SK-N-SH (cell line): ENCODE measurements around the gene TBC1D2. TPM values are rescaled to one million over a fixed set of nuclear protein-coding genes. Genes with fewer than 3 reads are reported as not detected.

ENCODE experiments used
- CTCF ChIA-PET: fragments of 300-600, 350-600 bp; formaldehyde crosslinking; extraction: SDS; loops from one replicate; lab custom pipeline; 2021; lab: Yijun Ruan, JAX
- POLR2A ChIA-PET: fragments of 350-600 bp; sonication (Branson Sonifier 250); formaldehyde crosslinking; extraction: SDS; loops from one replicate; lab custom pipeline; 2020; ENCODE audit warnings: antibody characterized with exemption, inconsistent platforms; lab: Yijun Ruan, JAX
- DNase-seq: peaks from one replicate; pipeline ENCODE4 v3.0.0; 2012
- H2AFZ ChIP-seq: fragments of 200-600 bp; sonication (generic); 2 replicates; pipeline ENCODE4 v1.8.1; 2016; ENCODE audit warnings: antibody characterized with exemption, mild to moderate bottlenecking, low read depth
- H3F3A ChIP-seq: fragments of 200-600 bp; sonication (generic); replicated peaks from 2 replicates; pipeline ENCODE3; 2016; ENCODE audit warnings: antibody characterized with exemption, mild to moderate bottlenecking; ENCODE audit not compliant: insufficient read depth
- H3K27ac ChIP-seq, 2 experiments: fragments of 200-500 bp in 1 of 2; fragments of 200-600 bp in 1 of 2; sonication (Bioruptor generic) in 1 of 2; sonication (generic), shearing (Covaris generic) in 1 of 2; 2 replicates each; pipeline versions ENCODE4 v1.5.1 to v1.6.1; 2014 to 2016; ENCODE audit warnings: low read depth in 2 of 2, inconsistent platforms in 1 of 2, low read length in 1 of 2, mild to moderate bottlenecking in 1 of 2, mixed read lengths in 1 of 2
- H3K27me3 ChIP-seq: fragments of 200-600 bp; sonication (generic), shearing (Covaris generic); 2 replicates; pipeline ENCODE4 v1.6.1; 2016; ENCODE audit warnings: mixed run types; ENCODE audit not compliant: insufficient read depth
- H3K36me3 ChIP-seq, 2 experiments: fragments of 200-500 bp in 1 of 2; fragments of 200-600 bp in 1 of 2; sonication (Bioruptor generic) in 1 of 2; sonication (generic) in 1 of 2; replicated peaks in 1 of 2; 2 replicates each; pipeline versions ENCODE3 to v1.5.1; 2014 to 2016; ENCODE audit warnings: low read length in 1 of 2, mild to moderate bottlenecking in 1 of 2; ENCODE audit not compliant: insufficient read depth in 2 of 2, control insufficient read depth in 1 of 2
- H3K4me1 ChIP-seq, 2 experiments: fragments of 200-500 bp in 1 of 2; fragments of 200-600 bp in 1 of 2; sonication (Bioruptor generic) in 1 of 2; sonication (generic), shearing (Covaris generic) in 1 of 2; 2 replicates each; pipeline versions ENCODE4 v1.5.1 to v1.6.1; 2014 to 2016; ENCODE audit warnings: low read depth in 1 of 2, low read length in 1 of 2, mixed run types in 1 of 2; ENCODE audit not compliant: insufficient read depth in 2 of 2, control insufficient read depth in 1 of 2
- H3K4me2 ChIP-seq: fragments of 200-600 bp; sonication (generic), shearing (Covaris generic); 2 replicates; pipeline ENCODE4 v1.6.1; 2017; ENCODE audit warnings: mixed run types
- H3K4me3 ChIP-seq, 2 experiments: fragments of 200-500 bp in 1 of 2; fragments of 200-600 bp in 1 of 2; sonication (Bioruptor generic) in 1 of 2; sonication (generic), shearing (Covaris generic) in 1 of 2; 2 replicates each; pipeline versions ENCODE4 v1.5.1 to v1.8.1; 2014 to 2016; ENCODE audit warnings: low read depth in 2 of 2, inconsistent platforms in 1 of 2, low read length in 1 of 2, mild to moderate bottlenecking in 1 of 2, mixed read lengths in 1 of 2, moderate library complexity in 1 of 2
- H3K79me2 ChIP-seq: fragments of 200-600 bp; sonication (generic); 2 replicates; pipeline ENCODE4 v1.8.1; 2017; ENCODE audit warnings: mild to moderate bottlenecking; ENCODE audit not compliant: insufficient read depth
- H3K9ac ChIP-seq: fragments of 200-600 bp; sonication (generic); 2 replicates; pipeline ENCODE4 v1.6.1; 2017; ENCODE audit warnings: mixed run types
- H3K9me2 ChIP-seq: fragments of 200-600 bp; sonication (generic); 2 replicates; pipeline ENCODE4 v1.6.1; 2017; ENCODE audit warnings: mixed run types
- H3K9me3 ChIP-seq: fragments of 200-600 bp; sonication (generic); 2 replicates; pipeline ENCODE4 v1.6.1; 2017; ENCODE audit warnings: mixed run types, mild to moderate bottlenecking, moderate library complexity
- H4K20me1 ChIP-seq: fragments of 200-600 bp; sonication (generic); 2 replicates; pipeline ENCODE4 v1.6.1; 2017; ENCODE audit warnings: mild to moderate bottlenecking, mixed run types; ENCODE audit not compliant: insufficient read depth
- CHD2 ChIP-seq: fragments of 150-350 bp; IDR thresholded peaks from 2 replicates; pipeline ENCODE4 v1.6.1; 2018; ENCODE audit warnings: low read length; ENCODE audit not compliant: partially characterized antibody
- ELF1 ChIP-seq: IDR thresholded peaks from 2 replicates; pipeline ENCODE4 v1.4.0; 2012
- FOSL2 ChIP-seq: IDR thresholded peaks from 2 replicates; pipeline ENCODE4 v1.4.0; 2012; ENCODE audit warnings: low read depth, mild to moderate bottlenecking, moderate library complexity, borderline replicate concordance
- FOXJ3 ChIP-seq: sonication (generic); formaldehyde crosslinking; IDR thresholded peaks from 2 replicates; pipeline ENCODE4 v1.5.1; 2020; ENCODE audit warnings: mild to moderate bottlenecking, missing genetic modification reagents
- FOXM1 ChIP-seq: IDR thresholded peaks from 2 replicates; pipeline ENCODE4 v1.4.0; 2012; ENCODE audit warnings: low read depth, mild to moderate bottlenecking
- GABPA ChIP-seq: IDR thresholded peaks from 2 replicates; pipeline ENCODE4 v1.4.0; 2012; ENCODE audit warnings: low read depth, mild to moderate bottlenecking
- NRF1 ChIP-seq: IDR thresholded peaks from 2 replicates; pipeline ENCODE4 v1.6.1; 2012; ENCODE audit warnings: low read depth, mild to moderate bottlenecking, low read length
- YY1 ChIP-seq: IDR thresholded peaks from 2 replicates; pipeline ENCODE4 v1.4.0; 2012; ENCODE audit warnings: low read depth, mild to moderate bottlenecking
- WGBS: methylation state at CpG from one replicate; pipeline ENCODE4 v1.1.6; 2017; ENCODE audit warnings: low lambda C conversion rate; 5-methylcytosine and 5-hydroxymethylcytosine counted together
- polyA plus RNA-seq, 3 experiments: library from polyadenylated mRNA; depleted of rRNA; stranded (reverse); fragments of >200 nt; gene quantifications; 2 replicates each; pipeline ENCODE4 v1.2.3, GENCODE V29; 2012
- TF ChIP-seq, protein P1 (sequence below): fragments of 200-600 bp; sonication (generic); IDR thresholded peaks from 2 replicates; pipeline ENCODE4 v1.6.1; 2017; ENCODE audit warnings: antibody characterized with exemption, mild to moderate bottlenecking, moderate library complexity
- TF ChIP-seq, protein P2 (sequence below): IDR thresholded peaks from 2 replicates; pipeline ENCODE4 v1.6.1; 2012; ENCODE audit warnings: mild to moderate bottlenecking, low read depth, low read length, moderate library complexity
- TF ChIP-seq, protein P3 (sequence below): IDR thresholded peaks from 2 replicates; pipeline ENCODE4 v1.4.0; 2012; ENCODE audit warnings: low read depth, borderline replicate concordance
- TF ChIP-seq, protein P4 (sequence below): IDR thresholded peaks from 2 replicates; pipeline ENCODE4; 2012
- TF ChIP-seq, protein P5 (sequence below): IDR thresholded peaks from 2 replicates; pipeline ENCODE4 v1.4.0; 2012; ENCODE audit warnings: low read depth, borderline replicate concordance

TBC1D2 gene
- polyA plus RNA-seq, 1 of the 3 experiments (the other 2 are of a cell fraction) = 5.6 TPM

DNA sequence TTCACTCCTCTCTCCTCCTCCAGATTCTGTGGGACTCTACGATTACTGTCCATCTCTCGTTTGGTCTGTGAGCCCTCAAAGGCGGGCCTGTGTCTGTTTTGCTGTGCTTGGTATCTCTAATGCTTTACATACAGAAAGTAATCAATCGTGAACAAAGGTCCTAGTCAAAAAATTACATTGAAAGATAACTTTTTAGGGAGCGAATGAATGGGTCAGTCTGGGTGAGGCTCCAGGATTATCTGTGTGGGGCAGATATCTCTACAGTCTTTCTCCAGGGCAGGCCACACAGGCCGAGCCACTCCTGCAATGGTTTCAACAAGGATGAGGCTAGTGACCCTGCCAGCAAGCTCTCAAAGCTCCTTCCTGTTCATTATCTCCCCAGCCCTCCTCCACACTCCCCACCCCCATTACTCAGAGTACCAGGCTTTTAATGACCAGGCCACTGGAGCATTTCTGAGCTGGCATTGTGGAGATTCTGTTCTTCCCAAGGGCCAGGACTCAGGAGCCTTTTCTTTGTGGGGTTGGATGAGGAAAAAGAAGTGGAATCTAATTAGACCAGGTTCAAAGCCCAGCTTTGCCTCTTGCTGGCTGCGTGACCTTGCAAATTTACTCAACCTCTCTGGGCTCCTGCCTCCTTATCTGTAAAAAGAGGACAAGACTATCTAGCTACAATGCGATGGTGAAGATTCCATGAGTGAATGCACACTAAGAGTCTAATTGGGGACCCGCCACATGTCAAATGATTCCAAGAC lies 73.2 kb downstream of the TBC1D2 start:
- H2AFZ ChIP-seq = no peak overlapping the region
- 92% methylated on average over 9 of the region's 9 CpGs for WGBS
- CTCF ChIA-PET = interaction anchor here (1.0 to 1.2 kb wide), 2 partner anchors 9 to 108 kb away, joined by 3 read pairs; no protein-coding TSS in a partner anchor

DNA sequence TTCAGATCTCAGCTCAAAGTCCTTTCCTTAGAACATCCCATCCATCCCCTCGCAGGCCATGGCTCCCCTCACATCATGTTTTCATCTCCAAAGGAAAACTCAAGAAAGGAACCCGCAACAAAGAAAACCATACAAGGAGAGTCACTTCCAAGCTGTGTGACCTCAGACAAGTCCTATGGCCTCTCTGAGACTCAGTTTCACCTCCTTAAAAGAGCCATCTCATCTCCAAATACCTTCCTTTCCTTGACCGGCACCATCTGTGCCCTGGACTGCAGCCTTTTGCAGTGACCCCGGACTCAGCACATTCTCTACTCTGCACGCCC lies 73.7 kb downstream of the TBC1D2 start:
- Histone ChIP-seq H3K79me2 (no peaks in the 10 kb centered on the region), H3K27ac (no peak overlapping the region), H3F3A (no peaks in the 10 kb centered on the region), H3K9me3 (no peaks in the 10 kb centered on the region), H3K36me3 (no peaks in the 10 kb centered on the region), H2AFZ (no peak overlapping the region), H3K4me2 (no peak overlapping the region), H3K4me3 (no peak overlapping the region), H3K9me2 (no peaks in the 10 kb centered on the region), H3K4me1 (peaks cover 0 to 4% of the 10 kb centered on the region in 2 experiments; a peak in 1 of 4 replicates), H3K27me3 (no peaks in the 10 kb centered on the region), H3K9ac (no peak overlapping the region), H4K20me1 (no peaks in the 10 kb centered on the region)
- TF ChIP-seq NRF1 = no peak
- TF ChIP-seq, protein P1, sequence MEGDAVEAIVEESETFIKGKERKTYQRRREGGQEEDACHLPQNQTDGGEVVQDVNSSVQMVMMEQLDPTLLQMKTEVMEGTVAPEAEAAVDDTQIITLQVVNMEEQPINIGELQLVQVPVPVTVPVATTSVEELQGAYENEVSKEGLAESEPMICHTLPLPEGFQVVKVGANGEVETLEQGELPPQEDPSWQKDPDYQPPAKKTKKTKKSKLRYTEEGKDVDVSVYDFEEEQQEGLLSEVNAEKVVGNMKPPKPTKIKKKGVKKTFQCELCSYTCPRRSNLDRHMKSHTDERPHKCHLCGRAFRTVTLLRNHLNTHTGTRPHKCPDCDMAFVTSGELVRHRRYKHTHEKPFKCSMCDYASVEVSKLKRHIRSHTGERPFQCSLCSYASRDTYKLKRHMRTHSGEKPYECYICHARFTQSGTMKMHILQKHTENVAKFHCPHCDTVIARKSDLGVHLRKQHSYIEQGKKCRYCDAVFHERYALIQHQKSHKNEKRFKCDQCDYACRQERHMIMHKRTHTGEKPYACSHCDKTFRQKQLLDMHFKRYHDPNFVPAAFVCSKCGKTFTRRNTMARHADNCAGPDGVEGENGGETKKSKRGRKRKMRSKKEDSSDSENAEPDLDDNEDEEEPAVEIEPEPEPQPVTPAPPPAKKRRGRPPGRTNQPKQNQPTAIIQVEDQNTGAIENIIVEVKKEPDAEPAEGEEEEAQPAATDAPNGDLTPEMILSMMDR = no peak
- TF ChIP-seq, protein P2, sequence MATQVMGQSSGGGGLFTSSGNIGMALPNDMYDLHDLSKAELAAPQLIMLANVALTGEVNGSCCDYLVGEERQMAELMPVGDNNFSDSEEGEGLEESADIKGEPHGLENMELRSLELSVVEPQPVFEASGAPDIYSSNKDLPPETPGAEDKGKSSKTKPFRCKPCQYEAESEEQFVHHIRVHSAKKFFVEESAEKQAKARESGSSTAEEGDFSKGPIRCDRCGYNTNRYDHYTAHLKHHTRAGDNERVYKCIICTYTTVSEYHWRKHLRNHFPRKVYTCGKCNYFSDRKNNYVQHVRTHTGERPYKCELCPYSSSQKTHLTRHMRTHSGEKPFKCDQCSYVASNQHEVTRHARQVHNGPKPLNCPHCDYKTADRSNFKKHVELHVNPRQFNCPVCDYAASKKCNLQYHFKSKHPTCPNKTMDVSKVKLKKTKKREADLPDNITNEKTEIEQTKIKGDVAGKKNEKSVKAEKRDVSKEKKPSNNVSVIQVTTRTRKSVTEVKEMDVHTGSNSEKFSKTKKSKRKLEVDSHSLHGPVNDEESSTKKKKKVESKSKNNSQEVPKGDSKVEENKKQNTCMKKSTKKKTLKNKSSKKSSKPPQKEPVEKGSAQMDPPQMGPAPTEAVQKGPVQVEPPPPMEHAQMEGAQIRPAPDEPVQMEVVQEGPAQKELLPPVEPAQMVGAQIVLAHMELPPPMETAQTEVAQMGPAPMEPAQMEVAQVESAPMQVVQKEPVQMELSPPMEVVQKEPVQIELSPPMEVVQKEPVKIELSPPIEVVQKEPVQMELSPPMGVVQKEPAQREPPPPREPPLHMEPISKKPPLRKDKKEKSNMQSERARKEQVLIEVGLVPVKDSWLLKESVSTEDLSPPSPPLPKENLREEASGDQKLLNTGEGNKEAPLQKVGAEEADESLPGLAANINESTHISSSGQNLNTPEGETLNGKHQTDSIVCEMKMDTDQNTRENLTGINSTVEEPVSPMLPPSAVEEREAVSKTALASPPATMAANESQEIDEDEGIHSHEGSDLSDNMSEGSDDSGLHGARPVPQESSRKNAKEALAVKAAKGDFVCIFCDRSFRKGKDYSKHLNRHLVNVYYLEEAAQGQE = no peak
- TF ChIP-seq FOXM1 = no peak
- CTCF ChIA-PET = interaction anchor here (1.2 kb wide), 1 partner anchor 108 kb away, joined by 3 read pairs; no protein-coding TSS in a partner anchor
- no peak for DNase-seq
- POLR2A ChIA-PET = no interaction called here
- 95% methylated on average over 5 of the region's 5 CpGs for WGBS

More for the DNA sequence above, 73.2 kb downstream of the TBC1D2 start:
- Histone ChIP-seq H3K9me3 (no peaks in the 10 kb centered on the region), H3K36me3 (no peaks in the 10 kb centered on the region), H3K4me1 (peaks cover 0 to 4% of the 10 kb centered on the region in 2 experiments; a peak in 1 of 4 replicates), H3K9me2 (no peaks in the 10 kb centered on the region), H3K27ac (no peak overlapping the region), H3K4me2 (no peak overlapping the region), H3K79me2 (no peaks in the 10 kb centered on the region), H3K27me3 (no peaks in the 10 kb centered on the region), H3F3A (no peaks in the 10 kb centered on the region), H4K20me1 (no peaks in the 10 kb centered on the region), H3K4me3 (no peak overlapping the region), H3K9ac (no peak overlapping the region)
- no peak for TF ChIP-seq FOXJ3 (CRISPR knock-in tag)
- TF ChIP-seq, protein P3, sequence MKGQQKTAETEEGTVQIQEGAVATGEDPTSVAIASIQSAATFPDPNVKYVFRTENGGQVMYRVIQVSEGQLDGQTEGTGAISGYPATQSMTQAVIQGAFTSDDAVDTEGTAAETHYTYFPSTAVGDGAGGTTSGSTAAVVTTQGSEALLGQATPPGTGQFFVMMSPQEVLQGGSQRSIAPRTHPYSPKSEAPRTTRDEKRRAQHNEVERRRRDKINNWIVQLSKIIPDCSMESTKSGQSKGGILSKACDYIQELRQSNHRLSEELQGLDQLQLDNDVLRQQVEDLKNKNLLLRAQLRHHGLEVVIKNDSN = no peak
- no peak for TF ChIP-seq FOXM1
- TF ChIP-seq FOSL2 = no peak
- TF ChIP-seq, protein P4, sequence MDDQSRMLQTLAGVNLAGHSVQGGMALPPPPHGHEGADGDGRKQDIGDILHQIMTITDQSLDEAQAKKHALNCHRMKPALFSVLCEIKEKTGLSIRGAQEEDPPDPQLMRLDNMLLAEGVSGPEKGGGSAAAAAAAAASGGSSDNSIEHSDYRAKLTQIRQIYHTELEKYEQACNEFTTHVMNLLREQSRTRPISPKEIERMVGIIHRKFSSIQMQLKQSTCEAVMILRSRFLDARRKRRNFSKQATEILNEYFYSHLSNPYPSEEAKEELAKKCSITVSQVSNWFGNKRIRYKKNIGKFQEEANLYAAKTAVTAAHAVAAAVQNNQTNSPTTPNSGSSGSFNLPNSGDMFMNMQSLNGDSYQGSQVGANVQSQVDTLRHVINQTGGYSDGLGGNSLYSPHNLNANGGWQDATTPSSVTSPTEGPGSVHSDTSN = no peak
- no peak for TF ChIP-seq NRF1
- TF ChIP-seq YY1 = no peak
- no peak for TF ChIP-seq GABPA
- TF ChIP-seq CHD2 = no peak
- TF ChIP-seq, protein P5, sequence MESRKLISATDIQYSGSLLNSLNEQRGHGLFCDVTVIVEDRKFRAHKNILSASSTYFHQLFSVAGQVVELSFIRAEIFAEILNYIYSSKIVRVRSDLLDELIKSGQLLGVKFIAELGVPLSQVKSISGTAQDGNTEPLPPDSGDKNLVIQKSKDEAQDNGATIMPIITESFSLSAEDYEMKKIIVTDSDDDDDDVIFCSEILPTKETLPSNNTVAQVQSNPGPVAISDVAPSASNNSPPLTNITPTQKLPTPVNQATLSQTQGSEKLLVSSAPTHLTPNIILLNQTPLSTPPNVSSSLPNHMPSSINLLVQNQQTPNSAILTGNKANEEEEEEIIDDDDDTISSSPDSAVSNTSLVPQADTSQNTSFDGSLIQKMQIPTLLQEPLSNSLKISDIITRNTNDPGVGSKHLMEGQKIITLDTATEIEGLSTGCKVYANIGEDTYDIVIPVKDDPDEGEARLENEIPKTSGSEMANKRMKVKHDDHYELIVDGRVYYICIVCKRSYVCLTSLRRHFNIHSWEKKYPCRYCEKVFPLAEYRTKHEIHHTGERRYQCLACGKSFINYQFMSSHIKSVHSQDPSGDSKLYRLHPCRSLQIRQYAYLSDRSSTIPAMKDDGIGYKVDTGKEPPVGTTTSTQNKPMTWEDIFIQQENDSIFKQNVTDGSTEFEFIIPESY = no peak
- no peak for TF ChIP-seq ELF1
- POLR2A ChIA-PET = no interaction called here
- DNase-seq = peak; percentile 51
